Gastroesophageal sphincter (tissue), 3 donors: ENCODE results near the gene MIPEP.

ENCODE experiments used
- CTCF ChIP-seq, 4 experiments: fragments of 200-600 bp in 2 of 4; fragments of 450-650 bp in 2 of 4; sonication (generic) in 1 of 4; IDR thresholded peaks; one replicate each; pipeline ENCODE4 v1.5.1; 2017 to 2019; ENCODE audit warnings: antibody characterized with exemption in 4 of 4, mild to moderate bottlenecking in 2 of 4, moderate library complexity in 2 of 4
- EP300 ChIP-seq: sonication (generic); formaldehyde crosslinking; IDR thresholded peaks from one replicate; pipeline ENCODE4 v1.6.1; 2017; ENCODE audit warnings: antibody characterized with exemption, mild to moderate bottlenecking
- POLR2A ChIP-seq, 2 donors: fragments of 450-650 bp; IDR thresholded peaks; one replicate each; pipeline ENCODE4 v1.6.1; 2017; ENCODE audit warnings: antibody characterized with exemption in 2 of 2, mild to moderate bottlenecking in 2 of 2, moderate library complexity in 1 of 2
- POLR2AphosphoS5 ChIP-seq: sonication (generic); formaldehyde crosslinking; IDR thresholded peaks from one replicate; pipeline ENCODE4 v1.6.1; 2017; ENCODE audit warnings: antibody characterized with exemption

GRCh38 chr13:23867027-23867491 is 22.1 kb downstream of the MIPEP start:
- TF ChIP-seq CTCF (IDR thresholded peaks at IDR 0.05), result no peak
- TF ChIP-seq POLR2A (IDR thresholded peaks at IDR 0.05), result no peak
- TF ChIP-seq POLR2AphosphoS5, result no peak
- no peak for TF ChIP-seq EP300
